SK-N-SH (cell line): ENCODE measurements around the gene ASCL5. TPM values are rescaled to one million over a fixed set of nuclear protein-coding genes. Genes with fewer than 3 reads are reported as not detected.

Experiments used
- CTCF ChIA-PET: fragments of 300-600, 350-600 bp; formaldehyde crosslinking; extraction: SDS; loops from one replicate; lab custom pipeline; 2021; lab: Yijun Ruan, JAX
- POLR2A ChIA-PET: fragments of 350-600 bp; sonication (Branson Sonifier 250); formaldehyde crosslinking; extraction: SDS; loops from one replicate; lab custom pipeline; 2020; ENCODE audit warnings: antibody characterized with exemption, inconsistent platforms; lab: Yijun Ruan, JAX
- DNase-seq: peaks from one replicate; pipeline ENCODE4 v3.0.0; 2012
- H2AFZ ChIP-seq: fragments of 200-600 bp; sonication (generic); 2 replicates; pipeline ENCODE4 v1.8.1; 2016; ENCODE audit warnings: antibody characterized with exemption, mild to moderate bottlenecking, low read depth
- H3F3A ChIP-seq: fragments of 200-600 bp; sonication (generic); replicated peaks from 2 replicates; pipeline ENCODE3; 2016; ENCODE audit warnings: antibody characterized with exemption, mild to moderate bottlenecking; ENCODE audit not compliant: insufficient read depth
- H3K27ac ChIP-seq, 2 experiments: fragments of 200-500 bp in 1 of 2; fragments of 200-600 bp in 1 of 2; sonication (Bioruptor generic) in 1 of 2; sonication (generic), shearing (Covaris generic) in 1 of 2; 2 replicates each; pipeline versions ENCODE4 v1.5.1 to v1.6.1; 2014 to 2016; ENCODE audit warnings: low read depth in 2 of 2, inconsistent platforms in 1 of 2, low read length in 1 of 2, mild to moderate bottlenecking in 1 of 2, mixed read lengths in 1 of 2
- H3K27me3 ChIP-seq: fragments of 200-600 bp; sonication (generic), shearing (Covaris generic); 2 replicates; pipeline ENCODE4 v1.6.1; 2016; ENCODE audit warnings: mixed run types; ENCODE audit not compliant: insufficient read depth
- H3K36me3 ChIP-seq, 2 experiments: fragments of 200-500 bp in 1 of 2; fragments of 200-600 bp in 1 of 2; sonication (Bioruptor generic) in 1 of 2; sonication (generic) in 1 of 2; replicated peaks in 1 of 2; 2 replicates each; pipeline versions ENCODE3 to v1.5.1; 2014 to 2016; ENCODE audit warnings: low read length in 1 of 2, mild to moderate bottlenecking in 1 of 2; ENCODE audit not compliant: insufficient read depth in 2 of 2, control insufficient read depth in 1 of 2
- H3K4me1 ChIP-seq, 2 experiments: fragments of 200-500 bp in 1 of 2; fragments of 200-600 bp in 1 of 2; sonication (Bioruptor generic) in 1 of 2; sonication (generic), shearing (Covaris generic) in 1 of 2; 2 replicates each; pipeline versions ENCODE4 v1.5.1 to v1.6.1; 2014 to 2016; ENCODE audit warnings: low read depth in 1 of 2, low read length in 1 of 2, mixed run types in 1 of 2; ENCODE audit not compliant: insufficient read depth in 2 of 2, control insufficient read depth in 1 of 2
- H3K4me2 ChIP-seq: fragments of 200-600 bp; sonication (generic), shearing (Covaris generic); 2 replicates; pipeline ENCODE4 v1.6.1; 2017; ENCODE audit warnings: mixed run types
- H3K4me3 ChIP-seq, 2 experiments: fragments of 200-500 bp in 1 of 2; fragments of 200-600 bp in 1 of 2; sonication (Bioruptor generic) in 1 of 2; sonication (generic), shearing (Covaris generic) in 1 of 2; 2 replicates each; pipeline versions ENCODE4 v1.5.1 to v1.8.1; 2014 to 2016; ENCODE audit warnings: low read depth in 2 of 2, inconsistent platforms in 1 of 2, low read length in 1 of 2, mild to moderate bottlenecking in 1 of 2, mixed read lengths in 1 of 2, moderate library complexity in 1 of 2
- H3K79me2 ChIP-seq: fragments of 200-600 bp; sonication (generic); 2 replicates; pipeline ENCODE4 v1.8.1; 2017; ENCODE audit warnings: mild to moderate bottlenecking; ENCODE audit not compliant: insufficient read depth
- H3K9ac ChIP-seq: fragments of 200-600 bp; sonication (generic); 2 replicates; pipeline ENCODE4 v1.6.1; 2017; ENCODE audit warnings: mixed run types
- H3K9me2 ChIP-seq: fragments of 200-600 bp; sonication (generic); 2 replicates; pipeline ENCODE4 v1.6.1; 2017; ENCODE audit warnings: mixed run types
- H3K9me3 ChIP-seq: fragments of 200-600 bp; sonication (generic); 2 replicates; pipeline ENCODE4 v1.6.1; 2017; ENCODE audit warnings: mixed run types, mild to moderate bottlenecking, moderate library complexity
- H4K20me1 ChIP-seq: fragments of 200-600 bp; sonication (generic); 2 replicates; pipeline ENCODE4 v1.6.1; 2017; ENCODE audit warnings: mild to moderate bottlenecking, mixed run types; ENCODE audit not compliant: insufficient read depth
- CHD2 ChIP-seq: fragments of 150-350 bp; IDR thresholded peaks from 2 replicates; pipeline ENCODE4 v1.6.1; 2018; ENCODE audit warnings: low read length; ENCODE audit not compliant: partially characterized antibody
- FOXJ3 ChIP-seq: sonication (generic); formaldehyde crosslinking; IDR thresholded peaks from 2 replicates; pipeline ENCODE4 v1.5.1; 2020; ENCODE audit warnings: mild to moderate bottlenecking, missing genetic modification reagents
- FOXM1 ChIP-seq: IDR thresholded peaks from 2 replicates; pipeline ENCODE4 v1.4.0; 2012; ENCODE audit warnings: low read depth, mild to moderate bottlenecking
- GATA2 ChIP-seq: sonication (generic); formaldehyde crosslinking; IDR thresholded peaks from 2 replicates; pipeline ENCODE4 v1.5.0; 2020; ENCODE audit warnings: mild to moderate bottlenecking, missing genetic modification reagents
- JUND ChIP-seq: IDR thresholded peaks from 2 replicates; pipeline ENCODE4 v1.4.0; 2012
- POLR2AphosphoS5 ChIP-seq: IDR thresholded peaks from 2 replicates; pipeline ENCODE4 v1.6.1; 2012; ENCODE audit warnings: low read depth, low read length
- RAD21 ChIP-seq: IDR thresholded peaks from 2 replicates; pipeline ENCODE4 v1.6.1; 2012; ENCODE audit warnings: mild to moderate bottlenecking, low read length
- RFX5 ChIP-seq: IDR thresholded peaks from 2 replicates; pipeline ENCODE4 v1.6.1; 2012; ENCODE audit warnings: mild to moderate bottlenecking, improper control_type of control experiment, low read length
- SIN3A ChIP-seq: IDR thresholded peaks from 2 replicates; pipeline ENCODE4 v1.6.1; 2012; ENCODE audit warnings: low read depth, mild to moderate bottlenecking, low read length, moderate library complexity, borderline replicate concordance
- SMC3 ChIP-seq: IDR thresholded peaks from 2 replicates; pipeline ENCODE4 v1.6.1; 2012; ENCODE audit warnings: low read depth, low read length, improper control_type of control experiment
- USF2 ChIP-seq: fragments of 150-350 bp; IDR thresholded peaks from 2 replicates; pipeline ENCODE4 v1.6.1; 2017; ENCODE audit warnings: antibody characterized with exemption, low read length, low read depth, borderline replicate concordance
- YY1 ChIP-seq: IDR thresholded peaks from 2 replicates; pipeline ENCODE4 v1.4.0; 2012; ENCODE audit warnings: low read depth, mild to moderate bottlenecking
- WGBS: methylation state at CpG from one replicate; pipeline ENCODE4 v1.1.6; 2017; ENCODE audit warnings: low lambda C conversion rate; 5-methylcytosine and 5-hydroxymethylcytosine counted together
- polyA plus RNA-seq, 3 experiments: library from polyadenylated mRNA; depleted of rRNA; stranded (reverse); fragments of >200 nt; gene quantifications; 2 replicates each; pipeline ENCODE4 v1.2.3, GENCODE V29; 2012
- TF ChIP-seq, protein P1 (sequence below): IDR thresholded peaks from 2 replicates; pipeline ENCODE4 v1.4.0; 2012; ENCODE audit warnings: low read depth
- TF ChIP-seq, protein P2 (sequence below): IDR thresholded peaks from 2 replicates; pipeline ENCODE4 v1.4.0; 2012; ENCODE audit warnings: low read depth, borderline replicate concordance
- TF ChIP-seq, protein P3 (sequence below): fragments of 200-600 bp; sonication (generic); IDR thresholded peaks from 2 replicates; pipeline ENCODE4 v1.6.1; 2017; ENCODE audit warnings: antibody characterized with exemption, mild to moderate bottlenecking, moderate library complexity
- TF ChIP-seq, protein P4 (sequence below): IDR thresholded peaks from 2 replicates; pipeline ENCODE4 v1.6.1; 2012; ENCODE audit warnings: mild to moderate bottlenecking, low read depth, low read length, moderate library complexity
- TF ChIP-seq, protein P5 (sequence below): fragments of 150-350 bp; IDR thresholded peaks from 2 replicates; pipeline ENCODE4 v1.6.1; 2016; ENCODE audit warnings: mild to moderate bottlenecking, low read depth, low read length

The ASCL5 gene
- polyA plus RNA-seq, 1 of the 3 experiments (the other 2 are of a cell fraction): not detected

- Histone ChIP-seq H3K4me3 (no peak overlapping the region), H3K9me3 (no peaks in the 10 kb centered on the region), H4K20me1 (peaks cover 9% of the 10 kb centered on the region; the same call in 1 of the 2 replicates), H3K9ac (no peak overlapping the region), H2AFZ (no peak overlapping the region), H3F3A (peaks cover 19% of the 10 kb centered on the region), H3K79me2 (no peaks in the 10 kb centered on the region), H3K27me3 (no peaks in the 10 kb centered on the region), H3K36me3 (peaks cover 23 to 83% of the 10 kb centered on the region in 2 experiments), H3K27ac (no peak overlapping the region), H3K4me2 (no peak overlapping the region), H3K9me2 (no peaks in the 10 kb centered on the region), H3K4me1 (peaks cover 19 to 32% of the 10 kb centered on the region in 2 experiments; a peak in 2 of 4 replicates)
- TF ChIP-seq, protein P1, sequence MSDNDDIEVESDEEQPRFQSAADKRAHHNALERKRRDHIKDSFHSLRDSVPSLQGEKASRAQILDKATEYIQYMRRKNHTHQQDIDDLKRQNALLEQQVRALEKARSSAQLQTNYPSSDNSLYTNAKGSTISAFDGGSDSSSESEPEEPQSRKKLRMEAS: no peak
- TF ChIP-seq FOXM1 (no peak), USF2 (no peak), JUND (no peak), CHD2 (no peak), GATA2 (CRISPR knock-in tag) (no peak), SIN3A (no peak), POLR2AphosphoS5 (no peak), RAD21 (no peak), RFX5 (no peak), FOXJ3 (no peak), YY1 (no peak), SMC3 (no peak)
- TF ChIP-seq, protein P2, sequence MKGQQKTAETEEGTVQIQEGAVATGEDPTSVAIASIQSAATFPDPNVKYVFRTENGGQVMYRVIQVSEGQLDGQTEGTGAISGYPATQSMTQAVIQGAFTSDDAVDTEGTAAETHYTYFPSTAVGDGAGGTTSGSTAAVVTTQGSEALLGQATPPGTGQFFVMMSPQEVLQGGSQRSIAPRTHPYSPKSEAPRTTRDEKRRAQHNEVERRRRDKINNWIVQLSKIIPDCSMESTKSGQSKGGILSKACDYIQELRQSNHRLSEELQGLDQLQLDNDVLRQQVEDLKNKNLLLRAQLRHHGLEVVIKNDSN: no peak
- TF ChIP-seq, protein P3, sequence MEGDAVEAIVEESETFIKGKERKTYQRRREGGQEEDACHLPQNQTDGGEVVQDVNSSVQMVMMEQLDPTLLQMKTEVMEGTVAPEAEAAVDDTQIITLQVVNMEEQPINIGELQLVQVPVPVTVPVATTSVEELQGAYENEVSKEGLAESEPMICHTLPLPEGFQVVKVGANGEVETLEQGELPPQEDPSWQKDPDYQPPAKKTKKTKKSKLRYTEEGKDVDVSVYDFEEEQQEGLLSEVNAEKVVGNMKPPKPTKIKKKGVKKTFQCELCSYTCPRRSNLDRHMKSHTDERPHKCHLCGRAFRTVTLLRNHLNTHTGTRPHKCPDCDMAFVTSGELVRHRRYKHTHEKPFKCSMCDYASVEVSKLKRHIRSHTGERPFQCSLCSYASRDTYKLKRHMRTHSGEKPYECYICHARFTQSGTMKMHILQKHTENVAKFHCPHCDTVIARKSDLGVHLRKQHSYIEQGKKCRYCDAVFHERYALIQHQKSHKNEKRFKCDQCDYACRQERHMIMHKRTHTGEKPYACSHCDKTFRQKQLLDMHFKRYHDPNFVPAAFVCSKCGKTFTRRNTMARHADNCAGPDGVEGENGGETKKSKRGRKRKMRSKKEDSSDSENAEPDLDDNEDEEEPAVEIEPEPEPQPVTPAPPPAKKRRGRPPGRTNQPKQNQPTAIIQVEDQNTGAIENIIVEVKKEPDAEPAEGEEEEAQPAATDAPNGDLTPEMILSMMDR: no peak
- TF ChIP-seq, protein P4, sequence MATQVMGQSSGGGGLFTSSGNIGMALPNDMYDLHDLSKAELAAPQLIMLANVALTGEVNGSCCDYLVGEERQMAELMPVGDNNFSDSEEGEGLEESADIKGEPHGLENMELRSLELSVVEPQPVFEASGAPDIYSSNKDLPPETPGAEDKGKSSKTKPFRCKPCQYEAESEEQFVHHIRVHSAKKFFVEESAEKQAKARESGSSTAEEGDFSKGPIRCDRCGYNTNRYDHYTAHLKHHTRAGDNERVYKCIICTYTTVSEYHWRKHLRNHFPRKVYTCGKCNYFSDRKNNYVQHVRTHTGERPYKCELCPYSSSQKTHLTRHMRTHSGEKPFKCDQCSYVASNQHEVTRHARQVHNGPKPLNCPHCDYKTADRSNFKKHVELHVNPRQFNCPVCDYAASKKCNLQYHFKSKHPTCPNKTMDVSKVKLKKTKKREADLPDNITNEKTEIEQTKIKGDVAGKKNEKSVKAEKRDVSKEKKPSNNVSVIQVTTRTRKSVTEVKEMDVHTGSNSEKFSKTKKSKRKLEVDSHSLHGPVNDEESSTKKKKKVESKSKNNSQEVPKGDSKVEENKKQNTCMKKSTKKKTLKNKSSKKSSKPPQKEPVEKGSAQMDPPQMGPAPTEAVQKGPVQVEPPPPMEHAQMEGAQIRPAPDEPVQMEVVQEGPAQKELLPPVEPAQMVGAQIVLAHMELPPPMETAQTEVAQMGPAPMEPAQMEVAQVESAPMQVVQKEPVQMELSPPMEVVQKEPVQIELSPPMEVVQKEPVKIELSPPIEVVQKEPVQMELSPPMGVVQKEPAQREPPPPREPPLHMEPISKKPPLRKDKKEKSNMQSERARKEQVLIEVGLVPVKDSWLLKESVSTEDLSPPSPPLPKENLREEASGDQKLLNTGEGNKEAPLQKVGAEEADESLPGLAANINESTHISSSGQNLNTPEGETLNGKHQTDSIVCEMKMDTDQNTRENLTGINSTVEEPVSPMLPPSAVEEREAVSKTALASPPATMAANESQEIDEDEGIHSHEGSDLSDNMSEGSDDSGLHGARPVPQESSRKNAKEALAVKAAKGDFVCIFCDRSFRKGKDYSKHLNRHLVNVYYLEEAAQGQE: no peak
- TF ChIP-seq, protein P5, sequence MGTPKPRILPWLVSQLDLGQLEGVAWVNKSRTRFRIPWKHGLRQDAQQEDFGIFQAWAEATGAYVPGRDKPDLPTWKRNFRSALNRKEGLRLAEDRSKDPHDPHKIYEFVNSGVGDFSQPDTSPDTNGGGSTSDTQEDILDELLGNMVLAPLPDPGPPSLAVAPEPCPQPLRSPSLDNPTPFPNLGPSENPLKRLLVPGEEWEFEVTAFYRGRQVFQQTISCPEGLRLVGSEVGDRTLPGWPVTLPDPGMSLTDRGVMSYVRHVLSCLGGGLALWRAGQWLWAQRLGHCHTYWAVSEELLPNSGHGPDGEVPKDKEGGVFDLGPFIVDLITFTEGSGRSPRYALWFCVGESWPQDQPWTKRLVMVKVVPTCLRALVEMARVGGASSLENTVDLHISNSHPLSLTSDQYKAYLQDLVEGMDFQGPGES: no peak
- WGBS: 81% methylated on average over 8 of the region's 10 CpGs
- ChIA-PET CTCF (interaction anchor here (1.0 to 2.5 kb wide), 5 partner anchors 9 to 168 kb away, joined by 3 to 13 read pairs (median 5); partner anchors contain the start of gene TMEM9), POLR2A (interaction anchor here (1.3 kb wide), 1 partner anchor 18 kb away, joined by 3 read pairs; no protein-coding TSS in a partner anchor)
- DNase-seq: no peak
Observed at GRCh38 chr1:201140235-201140940, 13.4 kb upstream of the ASCL5 start.
